GM12875 (cell line): ENCODE results near the gene SELENOO.
A peak's percentile ranks its signal among the peaks of the same experiment; 100 is the strongest.

Source experiments
- H3K4me3 ChIP-seq: one replicate; pipeline ENCODE4 v1.5.1; 2011; ENCODE audit warnings: low read depth, low read length, control low read depth
- TF ChIP-seq, protein P1 (sequence below): IDR thresholded peaks from 2 replicates; pipeline ENCODE4 v1.5.1; 2011; ENCODE audit warnings: low read depth, mild to moderate bottlenecking, control low read depth, inconsistent platforms, low read length, moderate library complexity, borderline replicate concordance; ENCODE audit not compliant: insufficient read depth

The SELENOO gene

DNA sequence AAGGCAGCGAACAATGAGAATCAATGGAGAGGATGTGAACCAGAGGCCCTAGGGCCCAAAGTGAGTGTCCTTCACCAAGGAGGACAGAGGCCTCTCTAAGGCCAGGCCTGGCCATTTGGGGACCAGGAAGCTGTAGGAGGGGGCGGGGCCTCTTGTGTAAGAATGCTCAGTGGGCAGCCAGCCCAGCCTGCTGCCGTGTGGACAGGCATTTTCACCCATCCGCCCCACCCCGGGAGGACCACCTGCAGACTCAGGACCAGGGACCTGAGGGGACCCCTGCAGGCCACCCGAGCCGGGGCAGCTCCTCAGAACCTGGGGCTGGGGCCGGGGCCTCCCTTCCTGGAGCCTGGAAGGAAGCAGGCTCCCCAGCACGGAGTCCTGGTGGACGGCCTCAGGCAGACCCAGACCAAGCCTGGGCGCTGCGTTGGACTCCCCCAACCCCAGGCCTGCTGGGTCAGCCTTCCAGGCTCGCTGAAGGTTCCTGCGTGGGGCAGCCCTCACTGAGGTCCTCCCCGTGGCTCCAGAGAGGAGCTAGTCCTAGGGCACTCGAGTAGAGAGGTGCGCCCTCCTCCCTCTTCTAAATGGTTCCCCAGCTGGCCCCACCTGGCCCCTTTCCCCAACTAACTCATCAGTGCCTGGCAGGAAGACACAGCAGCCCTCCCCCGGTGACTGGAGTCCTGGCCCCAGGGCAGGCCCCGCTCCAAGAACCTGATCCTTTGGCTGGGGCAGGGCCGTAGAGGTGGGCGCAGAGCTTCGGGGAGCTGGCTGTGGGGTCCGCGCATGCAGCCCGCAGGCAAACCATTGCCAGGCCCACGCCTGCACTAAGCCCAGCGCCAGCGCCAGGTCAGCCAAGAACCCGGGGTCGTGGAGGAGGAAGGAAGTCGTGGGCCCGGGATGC, 16.6 kb upstream of the SELENOO start:
- H3K4me3 ChIP-seq: peak overlapping the region; percentile 29
- TF ChIP-seq, protein P1, sequence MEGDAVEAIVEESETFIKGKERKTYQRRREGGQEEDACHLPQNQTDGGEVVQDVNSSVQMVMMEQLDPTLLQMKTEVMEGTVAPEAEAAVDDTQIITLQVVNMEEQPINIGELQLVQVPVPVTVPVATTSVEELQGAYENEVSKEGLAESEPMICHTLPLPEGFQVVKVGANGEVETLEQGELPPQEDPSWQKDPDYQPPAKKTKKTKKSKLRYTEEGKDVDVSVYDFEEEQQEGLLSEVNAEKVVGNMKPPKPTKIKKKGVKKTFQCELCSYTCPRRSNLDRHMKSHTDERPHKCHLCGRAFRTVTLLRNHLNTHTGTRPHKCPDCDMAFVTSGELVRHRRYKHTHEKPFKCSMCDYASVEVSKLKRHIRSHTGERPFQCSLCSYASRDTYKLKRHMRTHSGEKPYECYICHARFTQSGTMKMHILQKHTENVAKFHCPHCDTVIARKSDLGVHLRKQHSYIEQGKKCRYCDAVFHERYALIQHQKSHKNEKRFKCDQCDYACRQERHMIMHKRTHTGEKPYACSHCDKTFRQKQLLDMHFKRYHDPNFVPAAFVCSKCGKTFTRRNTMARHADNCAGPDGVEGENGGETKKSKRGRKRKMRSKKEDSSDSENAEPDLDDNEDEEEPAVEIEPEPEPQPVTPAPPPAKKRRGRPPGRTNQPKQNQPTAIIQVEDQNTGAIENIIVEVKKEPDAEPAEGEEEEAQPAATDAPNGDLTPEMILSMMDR: no peak

DNA sequence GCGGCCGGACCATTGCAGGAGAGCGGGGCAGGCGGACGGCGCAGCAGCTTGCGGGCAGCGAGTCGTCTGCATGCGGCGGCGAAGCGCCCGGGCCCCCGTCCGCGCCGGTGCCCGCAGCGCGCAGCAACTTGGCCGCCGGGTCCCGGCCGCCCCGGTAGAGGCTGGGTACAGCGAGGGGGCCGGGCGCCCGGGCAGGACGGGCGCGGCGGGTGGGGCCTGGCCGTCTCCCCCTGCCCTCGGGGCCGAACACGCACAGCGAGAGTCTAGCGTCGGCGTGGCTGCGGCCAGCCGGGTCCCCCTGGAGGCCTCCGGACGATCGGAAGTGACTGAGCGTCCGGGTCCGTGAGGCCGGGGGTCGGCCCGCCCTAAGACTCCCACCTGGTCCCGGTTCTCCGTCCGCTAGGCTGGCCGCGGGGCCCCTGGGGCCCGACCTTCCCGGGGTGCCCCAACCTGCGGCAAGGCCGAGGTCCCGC, 15.9 kb upstream of the SELENOO start:
- TF ChIP-seq, protein P1: no peak
- peak overlapping the region; percentile 70 for H3K4me3 ChIP-seq

DNA sequence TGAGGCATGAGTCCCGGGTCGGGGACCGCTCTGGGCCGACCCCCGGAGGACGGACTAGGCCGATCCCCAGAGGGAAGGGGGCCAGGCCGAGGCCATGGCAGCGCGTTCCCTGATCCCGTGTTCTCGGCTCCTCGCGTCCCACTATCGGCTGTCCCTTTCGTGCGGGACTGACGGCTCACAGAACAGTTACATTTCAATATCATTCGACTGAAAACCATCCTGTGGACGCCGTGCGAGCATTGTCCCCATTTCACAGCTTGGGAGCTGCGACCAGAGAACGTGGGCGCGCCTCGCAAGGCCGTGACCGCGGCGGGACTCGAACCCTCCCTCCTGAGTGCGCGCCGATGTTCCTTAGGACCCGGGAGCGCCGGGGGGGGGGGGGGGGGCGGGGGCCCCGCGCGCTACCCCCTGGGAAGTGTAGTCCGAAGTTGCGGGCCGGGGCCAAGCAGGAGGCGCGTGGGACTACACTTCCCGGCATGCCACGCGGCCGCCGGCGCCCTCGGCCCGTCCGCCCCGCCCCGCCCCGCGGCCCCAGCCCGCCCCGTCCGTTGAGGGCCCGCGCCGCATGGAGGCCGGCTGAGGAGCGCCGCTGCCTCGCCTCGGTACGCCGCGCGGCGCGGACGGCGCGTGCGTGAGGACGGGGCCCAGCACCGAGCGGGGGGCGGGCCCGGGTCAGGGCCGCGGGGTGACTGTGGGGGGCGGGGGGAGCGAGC, 15.3 kb upstream of the SELENOO start, which contains the start of gene TRABD:
Gene TRABD, plus strand, starts transcription at position 539 of the 713 bp plus-strand sequence. CDS start 7,148 bp downstream, outside the sequence.
- TF ChIP-seq, protein P1: no peak
- peak within 1 kb of the TSS; percentile 84 for H3K4me3 ChIP-seq

DNA sequence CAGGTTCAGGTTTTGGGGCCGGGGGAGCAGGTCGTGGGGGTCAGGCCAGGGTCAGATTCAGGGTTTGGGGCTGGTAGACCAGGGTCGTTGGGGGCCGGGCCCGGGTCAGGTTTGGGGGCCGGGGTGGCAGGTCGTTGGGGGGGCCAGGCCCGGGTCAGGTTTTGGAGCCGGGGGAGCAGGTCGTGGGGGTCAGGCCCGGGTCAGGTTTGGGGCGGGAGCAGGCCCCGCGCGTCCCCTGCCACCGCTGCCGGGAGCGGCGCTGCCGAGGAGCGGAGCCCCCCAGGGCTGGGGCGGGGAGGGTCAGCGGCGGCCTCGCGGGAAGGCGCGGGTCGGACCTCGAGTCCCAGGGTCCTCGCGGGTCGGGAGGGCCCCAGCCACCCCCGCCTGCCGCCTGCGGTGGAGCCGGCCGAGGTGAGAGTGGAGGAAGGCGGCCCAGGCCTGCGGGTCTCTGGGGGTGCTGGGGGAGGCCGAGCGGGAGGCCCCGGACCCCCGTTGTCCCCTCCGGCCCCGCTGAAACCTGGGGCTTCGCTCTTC, 14.6 kb upstream of the SELENOO start:
- TF ChIP-seq, protein P1: 0 out of 2 replicates have a peak, but pooled peaks have one; percentile 6
- H3K4me3 ChIP-seq: peak overlapping the region; percentile 84

DNA sequence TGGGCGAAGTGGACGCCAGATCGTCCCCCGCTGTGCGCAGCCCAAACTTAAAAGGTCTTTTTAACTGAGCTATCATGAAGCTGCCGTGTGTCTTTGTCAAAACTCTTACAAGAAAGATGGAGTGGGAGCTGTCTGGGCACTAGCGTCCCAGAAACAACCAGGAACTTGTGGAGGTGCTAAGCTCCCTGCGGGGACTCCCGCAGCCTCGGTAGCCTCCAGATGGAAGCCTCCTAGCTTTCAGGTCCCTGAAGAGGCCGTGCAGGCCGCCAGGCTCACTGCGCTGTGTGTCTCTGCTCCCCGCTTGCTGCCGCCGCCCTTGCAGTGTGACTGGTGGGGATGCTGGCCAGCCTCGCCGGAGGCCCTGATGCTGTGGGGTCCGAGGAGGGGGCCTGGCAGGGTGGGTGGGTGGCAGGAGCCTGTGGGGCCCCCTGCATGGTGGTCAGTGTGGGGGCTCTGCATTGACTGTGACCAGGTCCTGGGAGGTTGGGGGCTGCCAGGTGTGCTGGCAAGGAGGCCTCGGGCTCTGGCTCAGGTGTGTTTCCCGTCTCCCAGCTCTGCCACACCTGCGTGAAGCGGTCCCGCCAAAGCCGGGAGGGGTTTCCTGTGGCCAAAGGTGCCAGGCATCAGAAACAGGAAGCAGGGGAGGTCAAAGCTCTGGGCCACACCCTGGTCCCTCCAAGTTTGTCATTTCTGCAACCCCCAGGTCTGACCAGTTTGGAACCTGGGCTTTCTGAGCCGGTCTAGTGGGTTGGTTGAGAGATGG, 13.9 kb upstream of the SELENOO start:
- H3K4me3 ChIP-seq: peak overlapping the region; percentile 84
- TF ChIP-seq, protein P1: no peak

DNA sequence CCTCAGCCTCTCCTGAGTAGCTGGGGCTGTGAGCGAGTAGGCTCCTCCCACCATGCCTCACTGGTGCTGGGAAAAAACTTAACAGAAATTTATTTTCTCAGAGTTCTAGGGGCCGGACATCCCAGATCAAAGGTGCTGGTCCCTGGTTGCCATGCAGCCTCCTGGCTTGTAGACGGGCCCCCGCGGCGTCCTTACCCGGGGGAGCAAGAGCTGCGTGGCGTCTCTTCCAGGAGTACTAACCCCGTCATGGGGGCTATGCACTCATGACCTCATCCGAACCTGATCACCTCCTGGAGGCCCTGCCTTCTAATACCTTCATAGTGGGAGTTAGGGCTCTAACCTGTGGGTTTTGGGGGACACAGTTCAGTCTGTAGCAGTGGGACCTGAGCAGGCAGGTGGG, 12.5 kb upstream of the SELENOO start:
- no peak overlapping the region for H3K4me3 ChIP-seq
- TF ChIP-seq, protein P1: no peak
